Measurements from ENCODE around the gene TPST2. TPM values are rescaled to one million over a fixed set of nuclear protein-coding genes. Genes with fewer than 3 reads are reported as not detected.
A peak's percentile ranks its signal among the peaks of the same experiment; 100 is the strongest.

TPST2 gene
- total RNA-seq, 1 experiment from 2014 or later: 55.9 TPM

- in situ Hi-C loops (cut with HindIII; ENCODE audit: low sequenced_read_pairs): no loop called here
- peak; percentile 85 for DNase-seq (ENCODE audit: low spot score)
Observed at GRCh38 chr22:26483439-26484359, 106.2 kb downstream of the TPST2 start, which contains the start of the genes HPS4 and SRRD. Gene HPS4, minus strand, starts transcription at chr22:26483783. Its CDS starts 2,021 bp downstream, at chr22:26481762. Gene SRRD, plus strand, starts transcription at chr22:26483877. Its CDS starts 14 bp downstream, at chr22:26483891.

DNA sequence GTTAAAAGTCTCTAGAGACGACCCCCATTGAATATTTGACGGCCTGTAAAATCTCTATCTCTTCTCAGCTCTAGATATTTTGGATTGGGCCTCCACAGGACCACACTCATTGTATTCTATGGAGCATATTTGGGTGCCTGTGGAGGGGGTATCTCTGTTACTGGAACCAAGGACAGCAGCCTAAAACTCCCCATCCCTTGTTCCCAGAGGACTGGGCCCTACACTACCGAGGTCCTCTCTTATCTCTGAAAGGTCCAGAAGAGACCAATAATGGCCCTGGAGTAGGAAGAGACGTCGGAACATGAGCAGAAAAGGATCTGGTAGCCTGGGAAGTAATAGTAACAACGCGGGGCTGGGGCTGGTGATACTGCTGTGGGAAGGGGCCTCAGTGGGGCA is 106.9 kb downstream of the TPST2 start:
- peak; percentile 23 for DNase-seq (ENCODE audit: low spot score)
- in situ Hi-C loops (cut with HindIII; ENCODE audit: low sequenced_read_pairs): no loop called here

GRCh38 chr22:26482161-26482560 is 107.8 kb downstream of the TPST2 start:
- in situ Hi-C loops (cut with HindIII; ENCODE audit: low sequenced_read_pairs): no loop called here
- DNase-seq (ENCODE audit: low spot score): no peak

DNA sequence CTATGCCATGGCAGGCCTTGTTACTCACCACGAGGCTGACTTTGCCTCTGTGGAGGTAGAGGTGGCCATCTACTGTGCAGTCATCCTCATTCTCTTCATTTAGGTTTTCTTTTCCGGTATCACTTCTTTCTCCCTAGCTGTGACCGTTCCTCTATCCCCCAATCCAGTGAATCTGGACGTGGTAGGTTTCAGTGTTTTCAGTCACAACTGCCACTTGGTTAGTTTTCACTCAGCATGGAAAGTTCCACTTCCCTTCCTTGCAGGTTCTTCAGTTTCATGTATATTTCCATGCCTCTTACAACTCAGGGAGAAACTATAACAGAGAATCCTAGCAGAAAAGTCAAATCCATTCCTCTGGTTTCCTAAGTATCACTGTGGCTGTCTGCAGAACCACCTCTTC is 108.2 kb downstream of the TPST2 start:
- no peak for DNase-seq (ENCODE audit: low spot score)
- in situ Hi-C loops (cut with HindIII; ENCODE audit: low sequenced_read_pairs): no loop called here

DNA sequence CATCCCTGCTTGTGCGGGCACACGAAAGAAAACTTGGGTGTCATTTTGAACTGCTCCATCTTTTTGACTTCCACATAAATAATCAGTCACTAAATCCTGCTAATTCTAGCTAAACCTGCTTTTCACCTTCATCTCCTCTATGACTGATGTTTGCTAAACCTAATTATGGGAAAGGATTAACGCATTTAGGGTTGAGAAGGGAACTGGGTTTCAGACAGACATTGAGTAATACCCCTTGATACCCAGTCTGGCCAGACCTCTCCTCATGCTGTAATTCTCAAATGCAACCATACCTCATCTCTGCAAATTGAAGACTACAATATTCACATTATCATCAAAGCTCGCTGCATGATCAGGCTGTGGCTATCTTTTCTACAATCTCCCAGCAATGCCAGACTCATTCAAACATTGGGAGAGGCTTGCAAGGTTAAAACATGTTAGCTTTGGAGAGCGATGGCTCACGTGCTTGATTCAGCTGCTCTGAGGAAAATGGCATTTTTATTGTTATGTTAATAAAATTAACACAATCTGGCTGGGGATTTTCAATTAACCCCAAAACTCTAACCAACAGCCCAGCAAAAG is 108.7 kb downstream of the TPST2 start:
- no peak for DNase-seq (ENCODE audit: low spot score)
- in situ Hi-C loops (cut with HindIII; ENCODE audit: low sequenced_read_pairs): no loop called here

DNA sequence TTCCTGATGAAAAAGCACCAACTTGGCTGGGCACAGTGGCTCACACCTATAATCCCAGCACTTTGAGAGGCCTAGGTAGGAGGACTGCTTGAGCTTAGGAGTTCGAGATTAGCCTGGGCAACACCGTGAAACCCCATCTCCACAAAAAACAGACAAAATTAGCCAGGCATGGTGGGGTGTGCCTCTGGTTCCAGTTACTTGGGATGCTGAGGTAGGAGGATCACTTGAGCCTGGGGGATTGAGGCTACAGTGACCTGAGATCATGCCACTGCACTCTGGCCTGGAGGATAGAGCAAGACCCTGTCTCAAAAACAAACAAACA is 109.4 kb downstream of the TPST2 start:
- no peak for DNase-seq (ENCODE audit: low spot score)
- in situ Hi-C loops (cut with HindIII; ENCODE audit: low sequenced_read_pairs): no loop called here

DNA sequence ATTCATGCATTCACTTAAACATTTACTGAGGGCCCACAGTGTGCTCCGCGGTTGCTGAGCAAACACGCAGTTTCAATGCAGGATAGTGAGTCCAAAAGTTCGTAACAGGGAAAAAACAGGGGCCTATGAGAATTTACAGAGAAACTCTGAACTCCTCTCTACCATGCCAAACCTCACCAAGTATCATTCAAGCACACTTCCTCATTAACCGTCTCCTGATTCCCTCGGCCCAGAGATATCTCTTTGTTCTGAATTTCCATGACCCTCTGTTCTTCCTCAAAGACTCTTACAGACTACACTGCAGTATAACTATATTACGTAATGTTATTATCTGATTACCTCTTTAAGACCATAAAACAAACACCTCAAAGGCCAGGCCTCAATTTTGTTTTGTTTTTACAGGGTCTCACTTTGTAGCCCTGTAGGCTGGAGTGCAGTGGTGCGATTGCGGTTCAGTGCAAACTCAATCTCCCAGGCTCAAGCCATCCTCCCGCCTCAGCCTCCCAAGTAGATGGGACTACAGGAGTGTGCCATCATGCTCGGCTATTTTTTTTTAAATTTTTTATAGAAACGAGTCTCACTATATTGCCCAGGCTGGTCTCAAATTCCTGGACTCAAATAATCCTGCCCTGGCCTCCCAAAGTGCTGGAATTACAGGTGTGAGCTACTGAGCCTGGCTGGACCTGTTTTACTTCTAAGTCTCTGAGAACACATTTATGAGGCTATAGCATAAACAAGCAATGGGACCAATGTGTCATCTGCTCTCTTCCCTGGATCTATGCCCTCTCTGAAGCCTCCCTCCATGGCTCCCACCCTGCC is 109.9 kb downstream of the TPST2 start:
- in situ Hi-C loops (cut with HindIII; ENCODE audit: low sequenced_read_pairs): no loop called here
- no peak for DNase-seq (ENCODE audit: low spot score)

DNA sequence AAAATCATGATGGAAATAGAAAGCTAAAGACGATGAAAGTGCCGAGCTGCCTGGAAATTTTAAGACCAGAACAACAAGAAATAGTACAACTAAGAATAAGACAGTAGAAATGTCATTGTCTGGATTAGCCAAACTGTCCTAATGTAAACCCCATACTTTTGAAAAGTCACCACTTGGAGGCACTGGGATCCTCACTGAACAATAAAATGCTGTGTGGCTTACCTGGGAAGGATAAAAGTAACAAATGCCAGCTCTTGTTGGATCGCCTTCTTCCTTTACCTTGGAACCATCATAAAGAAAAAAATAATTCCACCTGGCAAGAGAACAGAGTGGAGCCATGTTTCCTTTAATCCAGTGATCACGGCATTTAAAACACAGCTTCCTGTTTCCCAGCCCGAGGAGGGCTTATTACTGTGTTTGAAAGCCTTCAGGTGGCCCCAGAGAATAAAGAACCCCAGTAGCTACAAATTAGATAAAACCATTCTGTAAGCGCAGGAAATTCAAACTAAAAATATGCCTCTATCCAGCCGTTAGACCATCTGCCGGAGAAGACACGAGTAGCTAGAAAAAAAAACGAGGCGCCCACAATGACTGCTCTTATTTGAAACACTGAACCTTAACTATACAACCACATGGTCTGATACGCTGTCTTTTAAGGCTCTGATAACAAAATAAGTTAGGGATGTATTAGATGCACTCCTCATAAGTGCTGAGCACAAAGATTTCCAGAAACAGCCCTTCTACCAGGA is 110.7 kb downstream of the TPST2 start:
- in situ Hi-C loops (cut with HindIII; ENCODE audit: low sequenced_read_pairs): no loop called here
- peak; percentile 87 for DNase-seq (ENCODE audit: low spot score)

DNA sequence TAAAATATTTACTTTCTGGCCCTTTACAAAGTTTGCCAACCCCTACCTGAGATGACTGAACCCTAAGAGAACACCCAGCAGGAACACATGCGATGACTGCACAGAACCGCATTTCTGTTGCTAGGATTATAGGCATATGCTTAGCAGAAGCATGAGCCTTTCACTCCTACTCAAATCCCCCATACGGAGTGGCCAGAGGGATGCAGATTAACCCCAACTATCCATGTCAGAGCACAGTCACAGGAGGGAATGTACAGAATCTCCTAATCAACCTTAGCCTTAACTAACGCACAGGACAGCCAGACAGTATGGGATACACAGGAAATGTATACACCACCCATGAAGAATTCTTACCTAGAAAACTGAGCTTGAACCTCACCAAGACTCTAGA is 112.6 kb downstream of the TPST2 start:
- in situ Hi-C loops (cut with HindIII; ENCODE audit: low sequenced_read_pairs): no loop called here
- peak; percentile 55 for DNase-seq (ENCODE audit: low spot score)

DNA sequence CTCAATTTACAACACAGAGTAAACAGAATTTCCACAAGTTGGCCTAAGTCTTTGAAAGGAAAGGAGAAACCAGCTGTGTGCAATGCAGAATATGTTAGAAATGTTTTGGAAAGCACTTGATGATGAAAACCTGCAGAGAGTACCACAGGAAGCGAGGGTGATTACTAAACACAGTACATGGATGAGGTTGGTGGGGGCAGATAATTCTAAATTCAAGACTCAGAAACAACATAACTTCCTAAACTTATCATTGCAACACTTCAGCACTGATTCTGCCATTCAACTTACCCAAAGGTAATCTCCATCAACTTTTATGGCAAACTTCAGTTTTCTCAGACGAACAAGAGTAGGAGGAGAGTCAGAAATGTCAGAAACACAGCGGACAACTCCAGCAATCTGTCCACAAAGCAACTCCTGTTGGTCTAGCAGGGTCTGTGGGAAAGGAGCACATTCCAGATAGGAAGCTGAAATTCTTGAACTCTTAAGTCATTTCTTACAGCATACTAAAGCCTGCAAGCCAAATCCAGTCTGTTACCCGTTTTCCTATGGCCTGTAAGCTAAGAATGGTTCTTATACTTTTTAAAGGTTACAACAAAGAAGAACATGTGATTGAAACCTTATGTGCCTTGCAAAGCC is 113.1 kb downstream of the TPST2 start:
- DNase-seq (ENCODE audit: low spot score): peak; percentile 44
- in situ Hi-C loops (cut with HindIII; ENCODE audit: low sequenced_read_pairs): no loop called here

- DNase-seq (ENCODE audit: low spot score): no peak
- in situ Hi-C loops (cut with HindIII; ENCODE audit: low sequenced_read_pairs): no loop called here
Observed at GRCh38 chr22:26474682-26475081, 115.2 kb downstream of the TPST2 start.

Other genes starting within 250 kb of the TPST2 start
- gene ASPHD2, start 160.9 kb downstream of the TPST2 start, total RNA-seq (2014; rRNA removed; shearing (Covaris generic)): 2.8 and 3.2 TPM in 2 replicates
- 23.6 and 32.7 TPM in 2 replicates for gene HPS4, start 106.3 kb downstream of the TPST2 start, total RNA-seq (2014; rRNA removed; shearing (Covaris generic))
- gene SRRD, start 106.3 kb downstream of the TPST2 start, total RNA-seq (2014; rRNA removed; shearing (Covaris generic)): 32.4 and 47.1 TPM in 2 replicates
- gene TFIP11, start 77.7 kb downstream of the TPST2 start, total RNA-seq (2014; rRNA removed; shearing (Covaris generic)): 39.1 and 60.0 TPM in 2 replicates
- gene CRYBB1, start 27.9 kb upstream of the TPST2 start, total RNA-seq (2014; rRNA removed; shearing (Covaris generic)): not detected in 2 replicates
- not detected in 2 replicates for gene CRYBA4, start 31.8 kb upstream of the TPST2 start, total RNA-seq (2014; rRNA removed; shearing (Covaris generic))
- gene MIAT, start 67.5 kb upstream of the TPST2 start, total RNA-seq (2014; rRNA removed; shearing (Covaris generic)): 0.14 TPM in 1 of 2 replicates, not detected in the other